Ishikawa (cell line): ENCODE results near the gene CILP2.

ENCODE experiments used
- CEBPB ChIP-seq: IDR thresholded peaks from 2 replicates; pipeline ENCODE4 v1.6.1; 2012
- CREB1 ChIP-seq: IDR thresholded peaks from 2 replicates; pipeline ENCODE4 v1.6.1; 2012; ENCODE audit warnings: low read depth
- EGR1 ChIP-seq: IDR thresholded peaks from 2 replicates; pipeline ENCODE4 v1.6.1; 2012
- EP300 ChIP-seq: IDR thresholded peaks from 2 replicates; pipeline ENCODE4 v1.6.1; 2012; ENCODE audit warnings: borderline replicate concordance
- FOXM1 ChIP-seq: IDR thresholded peaks from 2 replicates; pipeline ENCODE4 v1.6.1; 2012; ENCODE audit warnings: low read depth, borderline replicate concordance
- NFIC ChIP-seq: IDR thresholded peaks from 2 replicates; pipeline ENCODE4 v1.6.1; 2012
- RAD21 ChIP-seq: IDR thresholded peaks from 2 replicates; pipeline ENCODE4 v1.6.1; 2012; ENCODE audit warnings: low read depth
- REST ChIP-seq: IDR thresholded peaks from 2 replicates; pipeline ENCODE4 v1.6.1; 2012; ENCODE audit warnings: low read depth, mild to moderate bottlenecking
- TAF1 ChIP-seq: IDR thresholded peaks from 2 replicates; pipeline ENCODE4 v1.6.1; 2012; ENCODE audit warnings: low read depth, mild to moderate bottlenecking
- TCF12 ChIP-seq: IDR thresholded peaks from 2 replicates; pipeline ENCODE4 v1.6.1; 2012; ENCODE audit warnings: low read depth
- TEAD4 ChIP-seq: IDR thresholded peaks from 2 replicates; pipeline ENCODE4 v1.6.1; 2012
- YY1 ChIP-seq: IDR thresholded peaks from 2 replicates; pipeline ENCODE4 v1.6.1; 2012; ENCODE audit warnings: low read depth
- ZBTB7A ChIP-seq: IDR thresholded peaks from 2 replicates; pipeline ENCODE4 v1.6.1; 2012; ENCODE audit warnings: low read depth
- TF ChIP-seq, protein P1 (sequence below): IDR thresholded peaks from 2 replicates; pipeline ENCODE4 v1.6.1; 2012
- TF ChIP-seq, protein P2 (sequence below): IDR thresholded peaks from 2 replicates; pipeline ENCODE4 v1.6.1; 2012

CILP2 gene

GRCh38 chr19:19578252-19578651 is 40.2 kb downstream of the CILP2 start:
- TF ChIP-seq TCF12 (no peak), CEBPB (no peak), CREB1 (no peak), REST (no peak), ZBTB7A (no peak), NFIC (no peak), TAF1 (no peak), TEAD4 (no peak), YY1 (no peak), EGR1 (no peak), RAD21 (no peak), FOXM1 (no peak), EP300 (no peak)
- TF ChIP-seq, protein P1, sequence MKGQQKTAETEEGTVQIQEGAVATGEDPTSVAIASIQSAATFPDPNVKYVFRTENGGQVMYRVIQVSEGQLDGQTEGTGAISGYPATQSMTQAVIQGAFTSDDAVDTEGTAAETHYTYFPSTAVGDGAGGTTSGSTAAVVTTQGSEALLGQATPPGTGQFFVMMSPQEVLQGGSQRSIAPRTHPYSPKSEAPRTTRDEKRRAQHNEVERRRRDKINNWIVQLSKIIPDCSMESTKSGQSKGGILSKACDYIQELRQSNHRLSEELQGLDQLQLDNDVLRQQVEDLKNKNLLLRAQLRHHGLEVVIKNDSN, result no peak
- TF ChIP-seq, protein P2, sequence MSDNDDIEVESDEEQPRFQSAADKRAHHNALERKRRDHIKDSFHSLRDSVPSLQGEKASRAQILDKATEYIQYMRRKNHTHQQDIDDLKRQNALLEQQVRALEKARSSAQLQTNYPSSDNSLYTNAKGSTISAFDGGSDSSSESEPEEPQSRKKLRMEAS, result no peak

DNA sequence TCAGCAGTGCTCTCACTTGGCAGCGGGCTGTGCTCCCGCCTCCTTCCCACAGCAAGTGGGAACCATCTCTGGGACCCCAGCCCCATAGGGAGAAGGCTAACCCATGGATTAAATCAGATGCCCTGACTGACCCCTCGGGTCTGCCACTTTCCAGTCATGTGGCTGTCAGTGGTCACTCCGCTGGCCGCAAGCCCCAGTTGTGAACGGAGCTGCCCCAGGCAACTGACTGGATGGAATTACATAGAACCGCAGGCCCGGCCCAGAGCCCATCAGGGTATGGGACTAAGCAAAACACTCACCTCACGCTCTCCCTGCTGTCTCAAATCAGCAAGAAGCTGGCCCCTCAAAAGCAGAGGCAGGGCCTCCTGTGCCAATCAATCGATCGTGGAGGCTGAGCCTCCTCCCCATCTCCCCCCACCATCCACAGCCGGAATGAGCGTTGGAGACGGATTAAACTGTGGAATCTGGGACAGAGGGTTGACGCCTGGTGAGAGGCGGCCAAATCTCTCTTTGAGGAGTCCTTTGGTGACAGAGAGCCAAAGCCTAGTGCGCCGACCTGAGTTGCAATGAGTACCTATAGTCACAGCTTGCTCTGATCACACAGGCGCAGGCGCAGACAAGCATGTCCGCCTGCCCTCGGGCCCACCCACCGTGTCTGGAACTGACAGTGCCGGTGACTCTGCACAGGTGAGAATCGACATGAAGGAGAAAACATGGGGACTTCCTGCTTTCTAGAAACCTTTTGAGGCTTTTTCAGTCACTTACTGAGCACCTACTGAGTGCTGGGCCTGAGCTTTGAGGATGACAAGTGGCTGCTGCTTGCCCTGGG is 41.7 kb downstream of the CILP2 start:
- TF ChIP-seq TAF1 (no peak), TEAD4 (no peak), ZBTB7A (no peak), FOXM1 (no peak), REST (no peak), RAD21 (no peak), CEBPB (no peak)

DNA sequence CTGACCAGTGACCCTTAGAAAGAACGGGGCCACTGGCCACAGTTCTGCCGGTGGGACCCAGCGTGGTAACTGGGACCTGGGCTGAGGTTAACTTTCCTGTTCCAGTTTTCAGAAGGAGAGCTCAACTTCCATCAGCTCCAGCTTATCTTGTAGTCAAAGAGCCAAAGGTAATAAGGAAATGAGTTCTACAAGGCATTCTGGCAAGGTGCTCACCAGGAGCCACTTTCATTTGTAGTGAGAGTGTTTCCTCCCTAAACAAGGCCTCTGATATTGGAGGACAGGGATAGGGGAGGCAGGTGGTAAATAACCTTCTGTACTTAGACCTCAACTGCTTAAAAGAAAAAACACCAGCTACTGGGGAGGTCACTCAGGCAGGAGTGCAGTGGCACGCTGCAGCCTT is 42.4 kb downstream of the CILP2 start:
- no peak for TF ChIP-seq YY1
- TF ChIP-seq CEBPB, result no peak
- no peak for TF ChIP-seq REST
- no peak for TF ChIP-seq TEAD4
- no peak for TF ChIP-seq FOXM1

- TF ChIP-seq TCF12, result no peak
- no peak for TF ChIP-seq RAD21
- TF ChIP-seq CREB1, result no peak
- TF ChIP-seq, protein P1, result no peak
- no peak for TF ChIP-seq ZBTB7A
- TF ChIP-seq, protein P2, result no peak
Measured at GRCh38 chr19:19581391-19581790, 43.3 kb downstream of the CILP2 start.

- TF ChIP-seq TEAD4 (no peak), NFIC (no peak)
Measured at GRCh38 chr19:19582471-19582870, 44.4 kb downstream of the CILP2 start.
